Activated CD8-positive, alpha-beta memory T cell treated with anti-CD3 and anti-CD28 coated beads, Interleukin-2, amount 50 U/mL, for 4 hours (primary cell): Measurements from ENCODE around the gene MEDAG.

Experiments used
- DNase-seq: peaks from one replicate; pipeline ENCODE4 v3.0.0-alpha.2; 2020

Gene MEDAG

GRCh38 chr13:30966101-30966500, 60.0 kb downstream of the MEDAG start:
- no peak for DNase-seq

DNA sequence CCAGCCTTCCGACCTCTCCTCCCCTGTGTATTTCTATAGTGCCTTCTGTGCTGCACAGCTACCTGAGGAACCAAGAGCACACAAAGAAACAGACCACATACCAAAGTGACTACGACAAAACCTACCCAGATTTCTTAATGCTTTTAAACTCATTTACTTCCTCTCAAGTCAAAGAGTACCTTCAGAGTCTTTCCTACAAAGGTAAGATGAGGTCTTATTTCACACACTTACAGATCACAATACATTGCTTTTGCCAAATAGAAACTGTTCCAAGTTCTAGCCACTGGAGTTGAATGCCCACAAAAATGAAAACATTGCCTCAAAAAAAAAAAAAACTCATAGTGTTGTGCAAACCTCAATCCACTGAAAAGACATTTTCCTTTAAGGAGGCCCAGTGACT, 62.8 kb downstream of the MEDAG start:
- no peak for DNase-seq

DNA sequence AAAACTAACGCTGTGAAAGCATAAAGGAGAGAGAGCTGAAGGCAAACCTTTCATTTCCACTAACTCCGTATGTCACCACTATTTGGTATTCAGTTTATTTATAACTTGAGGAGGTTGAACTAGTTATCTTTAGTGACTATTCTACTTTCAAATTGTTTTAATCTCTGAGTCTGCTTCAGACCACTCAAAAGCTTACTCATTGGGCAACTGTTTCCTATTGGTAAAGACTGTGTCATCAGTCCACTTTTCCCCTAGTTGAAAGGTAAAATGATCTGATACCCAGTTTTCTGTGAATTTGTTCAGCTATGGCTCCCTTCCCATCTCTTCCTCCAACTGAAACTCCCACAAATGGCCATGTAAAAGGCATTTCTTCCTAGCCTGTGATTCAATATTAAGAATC, 65.5 kb downstream of the MEDAG start:
- no peak for DNase-seq

- no peak for DNase-seq
These were observed 66.9 kb downstream of the MEDAG start for GRCh38 chr13:30972888-30973377.

- no peak for DNase-seq
These were observed 68.3 kb downstream of the MEDAG start for GRCh38 chr13:30974350-30974749.
